H1 (cell line): ENCODE results near the gene SPOCK1. TPM values are rescaled to one million over a fixed set of nuclear protein-coding genes. Genes with fewer than 3 reads are reported as not detected.

Experiments
- CTCF ChIA-PET: fragments of 300-600 bp; sonication (Branson Sonifier 250); formaldehyde crosslinking; loops from one replicate; lab custom pipeline; 2021; ENCODE audit not compliant: partially characterized antibody; lab: Charles Lee
- POLR2A ChIA-PET: fragments of 300-600 bp; sonication (Branson Sonifier 250); formaldehyde crosslinking; loops from one replicate; lab custom pipeline; 2021; ENCODE audit warnings: inconsistent platforms; ENCODE audit not compliant: partially characterized antibody; lab: Charles Lee
- DNase-seq, 2 experiments: peaks; one replicate each; pipeline versions ENCODE4 v3.0.0 to v3.0.0-alpha.2; 2010 to 2022; ENCODE audit warnings: low spot score in 2 of 2, low read depth in 1 of 2, mixed read lengths in 1 of 2
- FAIRE-seq: peaks from 2 replicates; lab custom pipeline; 2011; peaks lifted over from hg19 to GRCh38; lab: Jason Lieb, UNC
- H2AFZ ChIP-seq: 2 replicates; pipeline ENCODE4 v1.8.1; 2012; ENCODE audit warnings: low read length, inconsistent platforms
- H2AK5ac ChIP-seq: 2 replicates; pipeline ENCODE4 v1.6.1; 2013; ENCODE audit warnings: low read depth, low read length
- H2BK120ac ChIP-seq: replicated peaks from 2 replicates; pipeline ENCODE3; 2013; ENCODE audit warnings: low read depth, low read length, inconsistent platforms
- H2BK12ac ChIP-seq: 2 replicates; pipeline ENCODE4 v1.6.1; 2013; ENCODE audit warnings: low read depth, low read length
- H2BK15ac ChIP-seq: 2 replicates; pipeline ENCODE4 v1.6.1; 2013; ENCODE audit warnings: low read length
- H2BK20ac ChIP-seq: 2 replicates; pipeline ENCODE4 v1.6.1; 2013; ENCODE audit warnings: low read length
- H2BK5ac ChIP-seq: 2 replicates; pipeline ENCODE4 v1.6.1; 2013; ENCODE audit warnings: low read depth, low read length
- H3K14ac ChIP-seq: 2 replicates; pipeline ENCODE4 v1.6.1; 2013; ENCODE audit warnings: inconsistent platforms; ENCODE audit not compliant: insufficient read length
- H3K18ac ChIP-seq: 2 replicates; pipeline ENCODE4 v1.6.1; 2013; ENCODE audit warnings: low read length; ENCODE audit errors: extremely low read depth
- H3K23ac ChIP-seq: 2 replicates; pipeline ENCODE4 v1.6.1; 2013; ENCODE audit warnings: inconsistent platforms; ENCODE audit not compliant: insufficient read length
- H3K23me2 ChIP-seq: 2 replicates; pipeline ENCODE4 v1.6.1; 2013; ENCODE audit warnings: low read depth, low read length
- H3K27ac ChIP-seq: 2 replicates; pipeline ENCODE4 v1.6.1; 2011; ENCODE audit warnings: low read depth, low read length, inconsistent platforms
- H3K27me3 ChIP-seq, 4 experiments: replicated peaks in 1 of 4; 1 replicate in 1 of 4; 2 replicates in 3 of 4; pipeline versions ENCODE4 v1.6.1 to v1.8.1; 2011 to 2013; ENCODE audit warnings: low read length in 3 of 4, mild to moderate bottlenecking in 3 of 4, inconsistent platforms in 2 of 4, mixed read lengths in 2 of 4, moderate library complexity in 1 of 4; ENCODE audit not compliant: control insufficient read depth in 3 of 4, insufficient read depth in 3 of 4; ENCODE audit errors: extremely low read depth in 1 of 4
- H3K36me3 ChIP-seq, 4 experiments: 2 replicates each; pipeline versions ENCODE4 v1.6.1 to v1.8.1; 2011 to 2013; ENCODE audit warnings: mild to moderate bottlenecking in 4 of 4, low read length in 3 of 4, moderate library complexity in 2 of 4, control low read depth in 1 of 4, inconsistent platforms in 1 of 4; ENCODE audit not compliant: insufficient read depth in 4 of 4, control insufficient read depth in 2 of 4
- H3K4ac ChIP-seq: replicated peaks from 2 replicates; pipeline ENCODE3; 2013; ENCODE audit warnings: low read length, low read depth, mixed read lengths, inconsistent platforms; ENCODE audit not compliant: insufficient read length
- H3K4me1 ChIP-seq, 4 experiments: replicated peaks in 1 of 4; 1 replicate in 1 of 4; 2 replicates in 3 of 4; pipeline versions ENCODE4 v1.6.1 to v1.8.1; 2011 to 2013; ENCODE audit warnings: low read length in 3 of 4, inconsistent platforms in 2 of 4, mixed read lengths in 1 of 4; ENCODE audit not compliant: insufficient read depth in 4 of 4, control insufficient read depth in 3 of 4
- H3K4me2 ChIP-seq, 2 experiments: 2 replicates each; pipeline versions ENCODE4 v1.6.1 to v1.8.1; 2011 to 2013; ENCODE audit warnings: low read depth in 2 of 2, low read length in 2 of 2, control low read depth in 1 of 2, inconsistent platforms in 1 of 2, mild to moderate bottlenecking in 1 of 2; ENCODE audit not compliant: insufficient read depth in 1 of 2
- H3K4me3 ChIP-seq, 4 experiments: fragments of 200-600, 300-600 bp in 1 of 4; sonication (generic), shearing (Covaris generic), sonication (Bioruptor Twin) in 1 of 4; 2 replicates each; pipeline versions ENCODE4 v1.5.1 to v1.8.1; 2011 to 2016; ENCODE audit warnings: low read length in 4 of 4, low read depth in 3 of 4, control low read depth in 2 of 4, inconsistent platforms in 2 of 4, mild to moderate bottlenecking in 2 of 4, mixed read lengths in 1 of 4, moderate library complexity in 1 of 4; ENCODE audit not compliant: insufficient read depth in 2 of 4; ENCODE audit errors: extremely low read depth in 1 of 4
- H3K56ac ChIP-seq: replicated peaks from 2 replicates; pipeline ENCODE3; 2013; ENCODE audit warnings: low read depth, mild to moderate bottlenecking, mixed read lengths, low read length, inconsistent platforms; ENCODE audit not compliant: insufficient read length
- H3K79me1 ChIP-seq: 2 replicates; pipeline ENCODE4 v1.6.1; 2013; ENCODE audit warnings: low read depth, low read length, control low read depth
- H3K79me2 ChIP-seq, 2 experiments: 2 replicates each; pipeline versions ENCODE4 v1.6.1 to v1.8.1; 2012 to 2013; ENCODE audit warnings: low read length in 2 of 2, mild to moderate bottlenecking in 2 of 2, inconsistent platforms in 1 of 2; ENCODE audit not compliant: insufficient read depth in 2 of 2, control insufficient read depth in 1 of 2
- H3K9ac ChIP-seq, 4 experiments: replicated peaks in 1 of 4; 1 replicate in 1 of 4; 2 replicates in 3 of 4; pipeline versions ENCODE4 v1.6.1 to v1.8.1; 2011 to 2013; ENCODE audit warnings: low read depth in 3 of 4, low read length in 3 of 4, control low read depth in 2 of 4, mild to moderate bottlenecking in 2 of 4, moderate library complexity in 2 of 4, inconsistent platforms in 1 of 4; ENCODE audit errors: extremely low read depth in 1 of 4
- H3K9me3 ChIP-seq, 2 experiments: 2 replicates each; pipeline versions ENCODE4 v1.6.1 to v1.8.1; 2012 to 2013; ENCODE audit warnings: mild to moderate bottlenecking in 2 of 2, moderate library complexity in 2 of 2, control low read depth in 1 of 2, inconsistent platforms in 1 of 2, low read depth in 1 of 2, low read length in 1 of 2, mixed read lengths in 1 of 2; ENCODE audit not compliant: insufficient read depth in 2 of 2
- H4K20me1 ChIP-seq, 2 experiments: replicated peaks in 1 of 2; 2 replicates each; pipeline versions ENCODE3 to v1.8.1; 2011 to 2013; ENCODE audit warnings: inconsistent platforms in 2 of 2, low read length in 2 of 2, mild to moderate bottlenecking in 1 of 2; ENCODE audit not compliant: insufficient read depth in 2 of 2, control insufficient read depth in 1 of 2
- H4K5ac ChIP-seq: 2 replicates; pipeline ENCODE4 v1.6.1; 2013; ENCODE audit warnings: low read length, low read depth, mixed read lengths, inconsistent platforms; ENCODE audit not compliant: insufficient read length
- H4K8ac ChIP-seq: 2 replicates; pipeline ENCODE4 v1.8.0; 2013; ENCODE audit warnings: mild to moderate bottlenecking, moderate library complexity, low read length, inconsistent platforms; ENCODE audit not compliant: insufficient read depth; ENCODE audit errors: extremely low read depth
- H4K91ac ChIP-seq: replicated peaks from 2 replicates; pipeline ENCODE3; 2013; ENCODE audit warnings: low read length, mixed read lengths, inconsistent platforms; ENCODE audit not compliant: insufficient read length
- BRCA1 ChIP-seq: IDR thresholded peaks from 2 replicates; pipeline ENCODE4 v1.6.1; 2012; ENCODE audit warnings: low read depth, low read length, improper control_type of control experiment
- CEBPB ChIP-seq: IDR thresholded peaks from 2 replicates; pipeline ENCODE4 v1.6.1; 2012; ENCODE audit warnings: low read depth, low read length
- CREB1 ChIP-seq: IDR thresholded peaks from 2 replicates; pipeline ENCODE4 v1.6.1; 2012; ENCODE audit warnings: inconsistent platforms
- KDM1A ChIP-seq: fragments of 200-600, 300-600 bp; sonication (generic); IDR thresholded peaks from 2 replicates; pipeline ENCODE4 v1.7.1; 2016; ENCODE audit warnings: mild to moderate bottlenecking, low read length, borderline replicate concordance
- KDM4A ChIP-seq: IDR thresholded peaks from one replicate; pipeline ENCODE4 v1.7.1; 2012; ENCODE audit warnings: low read depth, mild to moderate bottlenecking, moderate library complexity, low read length, inconsistent platforms; ENCODE audit not compliant: severe bottlenecking
- MAFK ChIP-seq: IDR thresholded peaks from 2 replicates; pipeline ENCODE4 v1.6.1; 2012; ENCODE audit warnings: low read depth, mild to moderate bottlenecking, improper control_type of control experiment, low read length
- NANOG ChIP-seq: IDR thresholded peaks from 2 replicates; pipeline ENCODE4 v1.6.1; 2011; ENCODE audit warnings: low read length, low read depth, mild to moderate bottlenecking, inconsistent platforms; ENCODE audit not compliant: insufficient read depth, poor library complexity, severe bottlenecking
- PHF8 ChIP-seq: fragments of 200-600 bp; sonication (generic); conservative IDR thresholded peaks from 2 replicates; pipeline ENCODE4 v1.7.1; 2012; ENCODE audit warnings: low read depth, mild to moderate bottlenecking, inconsistent platforms, low read length, moderate library complexity
- POLR2A ChIP-seq, 2 experiments: IDR thresholded peaks; 1 replicate in 1 of 2; 2 replicates in 1 of 2; pipeline ENCODE4 v1.6.1; 2011; ENCODE audit warnings: low read depth in 2 of 2, low read length in 2 of 2, mild to moderate bottlenecking in 2 of 2; ENCODE audit errors: control extremely low read depth in 1 of 2
- SIRT6 ChIP-seq: IDR thresholded peaks from one replicate; pipeline ENCODE4 v1.7.1; 2012; ENCODE audit warnings: low read length, inconsistent platforms
- SIX5 ChIP-seq: IDR thresholded peaks from 2 replicates; pipeline ENCODE4 v1.6.1; 2011; ENCODE audit warnings: mild to moderate bottlenecking, low read depth, low read length
- TAF7 ChIP-seq: optimal IDR thresholded peaks from 2 replicates; pipeline ENCODE3; 2011; ENCODE audit warnings: low read depth, mild to moderate bottlenecking, inconsistent platforms, low read length, moderate library complexity, borderline replicate concordance
- WGBS, 2 experiments: shearing (Covaris generic) in 1 of 2; methylation state at CpG; one replicate each; pipeline versions ENCODE4 v1.1.6 to v1.1.7; 2013 to 2015; ENCODE audit warnings: low lambda C conversion rate in 2 of 2, mixed read lengths in 2 of 2, inconsistent platforms in 1 of 2, low coverage in 1 of 2, missing lambda C conversion rate in 1 of 2; ENCODE audit not compliant: insufficient replicate concordance in 2 of 2, insufficient coverage in 1 of 2, insufficient read length in 1 of 2; ENCODE audit errors: extremely low coverage in 1 of 2, missing lambda C conversion rate in 1 of 2; 5-methylcytosine and 5-hydroxymethylcytosine counted together
- polyA plus RNA-seq, 7 experiments: library from polyadenylated mRNA; depleted of rRNA in 3 of 7; stranded (reverse) in 5 of 7; unstranded in 2 of 7; fragments of >200 nt in 5 of 7; fragments of 200-250 nt in 2 of 7; gene quantifications; 1 replicate in 5 of 7; 2 replicates in 1 of 7; 4 replicates in 1 of 7; pipeline versions ENCODE4 v1.2.1 to v1.2.3, GENCODE V29; 2011 to 2013; ENCODE audit warnings: missing spikeins in 2 of 7, mixed read lengths in 2 of 7
- total RNA-seq: library from RNA; stranded (reverse); fragmentation: NEBNext Ultra II Directional; extraction: Animal tissue kit (Norgen Biotek cat#: 25700); gene quantifications from 2 replicates; pipeline ENCODE4 v1.2.1, GENCODE V29; 2021

The SPOCK1 gene
- total and polyA plus RNA-seq, 2 of the 8 experiments (the other 6 are each of a cell fraction or from before 2014, with no cell fraction given) = 6.9 to 18.1 TPM

DNA sequence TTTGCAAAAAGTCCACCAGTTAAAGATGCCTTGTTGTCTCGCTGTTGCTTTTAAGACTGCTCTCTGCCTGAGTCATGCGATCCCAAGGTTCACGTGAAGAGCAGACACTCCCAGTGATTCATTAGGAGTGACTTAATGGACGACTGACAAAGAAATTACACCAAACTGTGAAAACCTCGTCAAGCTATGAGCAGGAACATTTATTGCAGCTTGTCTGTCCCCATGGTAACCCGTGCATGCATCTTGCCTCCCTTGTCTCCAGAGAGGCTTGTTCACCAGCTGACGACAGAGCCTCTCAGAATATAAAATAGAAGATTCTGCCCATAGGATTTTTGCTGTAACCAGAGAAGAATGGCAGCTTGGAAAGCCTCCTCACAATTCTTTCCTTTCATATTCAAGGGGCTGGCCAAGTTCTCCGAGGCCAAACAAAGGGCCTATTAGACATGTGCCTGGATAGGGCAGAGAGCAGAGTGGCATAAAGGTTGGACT is 352.7 kb downstream of the SPOCK1 start:
- peaks cover 0 to 10% (median 0%) of the 10 kb centered on the region in 4 experiments; a peak in 4 of 7 replicates for H3K4me1 ChIP-seq
- no peaks in the 10 kb centered on the region for H4K20me1 ChIP-seq
- FAIRE-seq (no peak), DNase-seq (no peak)
- no peak overlapping the region for H3K9ac ChIP-seq
- no peak overlapping the region for H2BK5ac ChIP-seq
- H3K9me3 ChIP-seq = no peaks in the 10 kb centered on the region
- ChIA-PET CTCF (interaction anchor here (0.9 to 1.6 kb wide), 2 partner anchors 12 to 71 kb away, joined by 3 to 4 read pairs; no protein-coding TSS in a partner anchor), POLR2A (no interaction called here)
- H3K4me3 ChIP-seq = no peak overlapping the region
- no peak overlapping the region for H3K18ac ChIP-seq
- peak overlapping the region; percentile 33; the same call in 1 of the 2 replicates for H2AK5ac ChIP-seq
- H3K79me1 ChIP-seq = no peaks in the 10 kb centered on the region
- H3K79me2 ChIP-seq = no peaks in the 10 kb centered on the region
- H3K4me2 ChIP-seq = no peak overlapping the region
- H4K91ac ChIP-seq = no peak overlapping the region
- H4K8ac ChIP-seq = no peak overlapping the region
- H2BK12ac ChIP-seq = no peak overlapping the region
- 73% methylated on average over 8 of the region's 8 CpGs; no CpG with 5 or more reads in 1 of the 2 experiments for WGBS, 2 experiments
- no peak overlapping the region for H3K14ac ChIP-seq
- H2BK20ac ChIP-seq = no peak overlapping the region
- no peak overlapping the region for H3K23ac ChIP-seq
- H3K36me3 ChIP-seq = no peaks in the 10 kb centered on the region
- H3K56ac ChIP-seq = no peak overlapping the region
- H3K4ac ChIP-seq = no peak overlapping the region
- peak overlapping the region; percentile 27; the same call in 1 of the 2 replicates for H2AFZ ChIP-seq
- no peak overlapping the region for H3K27ac ChIP-seq
- no peak overlapping the region for H2BK15ac ChIP-seq
- no peak overlapping the region for H2BK120ac ChIP-seq
- no peaks in the 10 kb centered on the region for H3K27me3 ChIP-seq
- no peaks in the 10 kb centered on the region for H3K23me2 ChIP-seq
- H4K5ac ChIP-seq = no peak overlapping the region
- TF ChIP-seq KDM4A = no peak
- TF ChIP-seq SIX5 = no peak
- TF ChIP-seq KDM1A = no peak
- no peak for TF ChIP-seq BRCA1
- no peak for TF ChIP-seq MAFK
- no peak for TF ChIP-seq SIRT6
- TF ChIP-seq NANOG = no peak
- no peak for TF ChIP-seq CREB1
- no peak for TF ChIP-seq CEBPB
- TF ChIP-seq TAF7 = no peak
- no peak for TF ChIP-seq PHF8
- TF ChIP-seq POLR2A (IDR thresholded peaks at IDR 0.05; ENCODE audit: control extremely low read depth in 1 of 2, low read depth in 2 of 2, low read length in 2 of 2) = no peak
